Neutrophil (primary cell): ENCODE measurements around the gene WDFY1.

Source experiments
- H3K27ac ChIP-seq: fragments of 200-600 bp; sonication (generic); 2 replicates; pipeline ENCODE4 v1.5.1; 2016; ENCODE audit warnings: mild to moderate bottlenecking, moderate library complexity
- H3K27me3 ChIP-seq: fragments of 200-600 bp; sonication (generic); 2 replicates; pipeline ENCODE4 v1.6.0; 2016; ENCODE audit warnings: mild to moderate bottlenecking
- H3K36me3 ChIP-seq: fragments of 200-600 bp; sonication (generic); 2 replicates; pipeline ENCODE4 v1.5.1; 2017
- H3K4me1 ChIP-seq, 2 experiments: fragments of 200-600 bp in 1 of 2; sonication (generic) in 1 of 2; 1 replicate in 1 of 2; 2 replicates in 1 of 2; pipeline versions ENCODE4 v1.5.1 to v1.6.1; 2013 to 2016; ENCODE audit warnings: low read depth in 1 of 2, low read length in 1 of 2, mild to moderate bottlenecking in 1 of 2, moderate library complexity in 1 of 2; ENCODE audit not compliant: control insufficient read depth in 1 of 2, insufficient read depth in 1 of 2
- H3K4me3 ChIP-seq, 2 experiments: fragments of 200-600 bp in 1 of 2; sonication (generic) in 1 of 2; 1 replicate in 1 of 2; 2 replicates in 1 of 2; pipeline ENCODE4 v1.5.1; 2013 to 2016; ENCODE audit warnings: low read depth in 1 of 2, low read length in 1 of 2, mild to moderate bottlenecking in 1 of 2, moderate library complexity in 1 of 2
- H3K9me3 ChIP-seq: fragments of 200-600 bp; sonication (generic); 2 replicates; pipeline ENCODE4 v1.5.1; 2016
- TF ChIP-seq, protein P1 (sequence below): fragments of 200-600 bp; sonication (generic); IDR thresholded peaks from 2 replicates; pipeline ENCODE4 v1.5.1; 2016; ENCODE audit warnings: antibody characterized with exemption

Gene WDFY1

DNA sequence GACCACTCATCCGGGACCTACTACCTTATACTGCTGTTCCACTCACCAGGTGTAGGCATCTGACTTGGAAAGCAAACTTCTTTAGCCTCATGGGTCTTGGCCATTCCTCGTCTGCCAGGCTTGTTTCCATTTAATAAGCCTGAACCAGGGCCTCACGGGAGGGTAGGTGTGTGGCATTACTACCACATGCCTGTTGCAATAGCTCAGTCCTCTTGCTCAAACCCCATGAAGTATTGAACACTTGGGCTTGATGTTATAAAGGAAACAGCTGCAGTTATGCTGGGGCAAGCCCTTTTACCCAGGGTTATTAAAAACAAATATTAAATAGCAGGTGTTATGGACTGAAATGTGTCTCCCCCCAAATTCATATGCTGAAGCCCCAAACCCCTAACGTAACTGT, 33.3 kb upstream of the WDFY1 start:
- no peaks in the 10 kb centered on the region for H3K36me3 ChIP-seq

DNA sequence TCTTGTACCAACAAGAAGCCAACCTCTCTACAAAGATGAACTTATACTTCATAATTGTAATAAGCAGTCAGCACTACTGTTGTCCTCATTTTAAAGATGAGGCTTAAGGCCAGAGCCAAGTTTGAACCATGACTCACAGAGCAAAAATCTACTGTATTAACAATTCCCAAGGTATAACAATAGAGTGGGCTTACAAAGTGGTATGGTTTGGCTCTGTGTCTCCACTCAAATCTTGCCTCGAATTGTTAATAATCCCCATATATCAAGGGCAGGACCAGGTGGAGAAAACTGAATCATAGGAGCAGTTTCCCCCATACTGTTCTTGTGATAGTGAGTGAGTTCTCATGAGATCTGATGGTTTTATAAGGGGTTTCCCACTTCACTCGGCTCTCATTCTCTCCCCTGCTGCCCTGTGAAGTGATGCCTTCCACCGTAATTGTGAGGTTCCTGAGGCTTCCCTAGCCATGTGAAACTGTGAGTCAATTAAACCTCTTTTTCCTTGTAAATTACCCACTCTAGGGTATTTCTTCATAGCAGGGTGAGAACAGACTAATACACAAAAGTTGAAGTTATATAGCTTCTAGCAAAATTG, 31.6 kb upstream of the WDFY1 start:
- TF ChIP-seq, protein P1, sequence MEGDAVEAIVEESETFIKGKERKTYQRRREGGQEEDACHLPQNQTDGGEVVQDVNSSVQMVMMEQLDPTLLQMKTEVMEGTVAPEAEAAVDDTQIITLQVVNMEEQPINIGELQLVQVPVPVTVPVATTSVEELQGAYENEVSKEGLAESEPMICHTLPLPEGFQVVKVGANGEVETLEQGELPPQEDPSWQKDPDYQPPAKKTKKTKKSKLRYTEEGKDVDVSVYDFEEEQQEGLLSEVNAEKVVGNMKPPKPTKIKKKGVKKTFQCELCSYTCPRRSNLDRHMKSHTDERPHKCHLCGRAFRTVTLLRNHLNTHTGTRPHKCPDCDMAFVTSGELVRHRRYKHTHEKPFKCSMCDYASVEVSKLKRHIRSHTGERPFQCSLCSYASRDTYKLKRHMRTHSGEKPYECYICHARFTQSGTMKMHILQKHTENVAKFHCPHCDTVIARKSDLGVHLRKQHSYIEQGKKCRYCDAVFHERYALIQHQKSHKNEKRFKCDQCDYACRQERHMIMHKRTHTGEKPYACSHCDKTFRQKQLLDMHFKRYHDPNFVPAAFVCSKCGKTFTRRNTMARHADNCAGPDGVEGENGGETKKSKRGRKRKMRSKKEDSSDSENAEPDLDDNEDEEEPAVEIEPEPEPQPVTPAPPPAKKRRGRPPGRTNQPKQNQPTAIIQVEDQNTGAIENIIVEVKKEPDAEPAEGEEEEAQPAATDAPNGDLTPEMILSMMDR = no peak
- Histone ChIP-seq H3K36me3 (no peaks in the 10 kb centered on the region), H3K4me3 (no peak overlapping the region), H3K4me1 (peaks cover 0 to 4% of the 10 kb centered on the region in 2 experiments), H3K9me3 (no peaks in the 10 kb centered on the region), H3K27ac (no peak overlapping the region), H3K27me3 (no peaks in the 10 kb centered on the region)

More for the DNA sequence above, 33.3 kb upstream of the WDFY1 start:
- TF ChIP-seq, protein P1 = no peak
- peaks cover 0 to 4% of the 10 kb centered on the region in 2 experiments for H3K4me1 ChIP-seq
- H3K27me3 ChIP-seq = no peaks in the 10 kb centered on the region
- no peak overlapping the region for H3K27ac ChIP-seq
- H3K9me3 ChIP-seq = no peaks in the 10 kb centered on the region
- no peak overlapping the region for H3K4me3 ChIP-seq

DNA sequence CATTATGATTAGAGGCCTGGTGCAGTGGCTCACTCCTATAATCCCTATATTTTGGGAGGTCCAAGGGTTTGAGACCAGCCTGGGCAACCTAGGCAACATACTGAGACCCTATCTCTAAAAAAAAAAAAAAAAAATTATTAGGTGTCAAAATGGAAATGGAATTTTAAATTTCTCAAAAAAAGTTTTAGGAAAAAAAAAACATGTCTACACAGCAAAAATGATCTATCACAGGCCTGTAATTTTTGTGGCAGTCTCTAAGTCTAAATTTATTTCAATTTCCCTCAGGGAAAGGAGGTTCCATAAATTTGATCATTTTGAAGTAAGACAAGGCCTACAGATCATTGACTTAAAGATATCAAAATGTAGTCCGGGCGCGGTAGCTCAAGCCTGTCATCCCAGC, 28.5 kb upstream of the WDFY1 start:
- Histone ChIP-seq H3K4me3 (no peak overlapping the region), H3K27me3 (no peaks in the 10 kb centered on the region), H3K9me3 (no peaks in the 10 kb centered on the region), H3K27ac (no peak overlapping the region), H3K36me3 (peaks cover 4% of the 10 kb centered on the region), H3K4me1 (peaks cover 2 to 4% of the 10 kb centered on the region in 2 experiments)
- TF ChIP-seq, protein P1 = no peak

DNA sequence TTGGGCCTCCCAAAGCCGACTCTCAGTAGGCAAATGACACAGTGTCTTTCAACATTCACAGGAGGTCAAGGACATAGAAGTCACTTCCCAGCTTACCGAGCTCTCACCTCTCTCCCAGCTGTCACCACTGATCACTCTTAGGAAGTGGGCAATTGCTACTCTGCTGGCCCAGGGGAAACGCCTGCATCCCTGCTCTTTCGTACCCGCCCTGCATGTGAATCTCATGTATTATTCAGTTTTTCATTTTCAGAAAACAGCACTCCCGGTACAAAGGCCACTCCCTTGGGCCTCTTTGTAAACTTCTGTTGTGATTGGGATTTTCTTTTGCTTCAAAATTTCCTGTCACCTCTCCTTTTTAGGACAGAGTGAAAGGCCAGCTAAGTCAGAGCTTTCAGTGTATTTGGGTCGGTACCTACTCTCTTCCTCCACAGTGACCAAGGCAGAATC, 27.5 kb upstream of the WDFY1 start:
- Histone ChIP-seq H3K36me3 (peaks cover 13% of the 10 kb centered on the region), H3K27me3 (no peaks in the 10 kb centered on the region), H3K9me3 (no peaks in the 10 kb centered on the region), H3K4me1 (peaks cover 0 to 2% of the 10 kb centered on the region in 2 experiments), H3K4me3 (no peak overlapping the region), H3K27ac (no peak overlapping the region)
- TF ChIP-seq, protein P1 = no peak

DNA sequence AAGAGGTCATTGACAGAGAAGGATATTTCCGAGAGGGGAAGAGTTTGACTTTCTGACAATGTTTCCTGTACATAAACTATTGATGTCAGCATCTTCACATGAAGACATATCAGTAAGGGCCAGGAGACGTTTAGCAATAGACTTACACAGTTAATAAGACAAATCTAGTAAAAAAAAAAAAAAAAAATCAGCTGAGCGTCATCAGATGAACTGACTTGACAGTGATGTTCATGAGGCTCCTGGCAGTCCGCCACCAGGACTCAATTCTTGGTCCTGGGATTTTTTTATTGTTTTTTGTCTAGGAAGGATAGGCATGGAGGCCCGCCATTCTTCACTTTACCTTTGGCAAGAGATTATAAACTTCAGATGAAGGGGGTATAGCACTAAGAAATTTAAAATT, 26.6 kb upstream of the WDFY1 start:
- peaks cover 23% of the 10 kb centered on the region for H3K36me3 ChIP-seq
- no peaks in the 10 kb centered on the region for H3K27me3 ChIP-seq
- H3K27ac ChIP-seq = no peak overlapping the region
- H3K4me3 ChIP-seq = no peak overlapping the region
- TF ChIP-seq, protein P1 = no peak
- H3K9me3 ChIP-seq = no peaks in the 10 kb centered on the region
- peaks cover 0 to 2% of the 10 kb centered on the region in 2 experiments for H3K4me1 ChIP-seq
